Neural cell (in vitro differentiated cells): Measurements from ENCODE around the gene NLRP12. TPM values are rescaled to one million over a fixed set of nuclear protein-coding genes. Genes with fewer than 3 reads are reported as not detected.

Experiments used
- H2AFZ ChIP-seq: fragments of 200-600, 300-800 bp; sonication (generic), shearing (Covaris generic); 2 replicates; pipeline ENCODE4 v1.6.0; 2014; ENCODE audit warnings: low read depth, mild to moderate bottlenecking, antibody characterized with exemption, low read length, moderate library complexity
- H3F3A ChIP-seq: fragments of 200-600 bp; shearing (Covaris generic); 2 replicates; pipeline ENCODE4 v1.6.1; 2016; ENCODE audit warnings: mild to moderate bottlenecking, moderate library complexity, mixed read lengths, antibody characterized with exemption, low read length; ENCODE audit not compliant: insufficient read depth, poor library complexity, severe bottlenecking
- H3K27ac ChIP-seq: fragments of 200-600, 300-800 bp; sonication (generic), shearing (Covaris generic); 2 replicates; pipeline ENCODE4 v1.5.1; 2014; ENCODE audit warnings: mild to moderate bottlenecking, low read length, moderate library complexity
- H3K27me3 ChIP-seq: fragments of 300-800, 200-600 bp; sonication (generic), shearing (Covaris generic); 2 replicates; pipeline ENCODE4 v1.6.0; 2014; ENCODE audit warnings: mild to moderate bottlenecking, low read depth, low read length, moderate library complexity; ENCODE audit not compliant: insufficient read depth
- H3K36me3 ChIP-seq: fragments of 300-800, 200-600 bp; sonication (generic), shearing (Covaris generic); 2 replicates; pipeline ENCODE4 v1.5.1; 2014; ENCODE audit warnings: mild to moderate bottlenecking, antibody characterized with exemption, low read length, moderate library complexity; ENCODE audit not compliant: insufficient read depth
- H3K4me2 ChIP-seq: fragments of 300-800, 200-600 bp; sonication (generic), shearing (Covaris generic); 2 replicates; pipeline ENCODE4 v1.6.0; 2014; ENCODE audit warnings: mild to moderate bottlenecking, low read length
- H3K4me3 ChIP-seq: fragments of 300-800, 200-600 bp; sonication (generic), shearing (Covaris generic); 2 replicates; pipeline ENCODE4 v1.5.1; 2014; ENCODE audit warnings: mild to moderate bottlenecking, low read length, moderate library complexity
- H3K79me2 ChIP-seq: fragments of 200-600 bp; shearing (Covaris generic); replicated peaks from 2 replicates; pipeline ENCODE4 v1.6.0; 2014; ENCODE audit warnings: mild to moderate bottlenecking, low read length, moderate library complexity; ENCODE audit not compliant: insufficient read depth
- H3K9ac ChIP-seq: fragments of 300-800, 200-600 bp; sonication (generic), shearing (Covaris generic); 2 replicates; pipeline ENCODE4 v1.6.1; 2016; ENCODE audit warnings: mild to moderate bottlenecking, low read length, mixed read lengths
- H3K9me2 ChIP-seq: fragments of 200-600 bp; shearing (Covaris generic); 2 replicates; pipeline ENCODE4 v1.6.1; 2016; ENCODE audit warnings: mild to moderate bottlenecking, low read length, mixed read lengths; ENCODE audit not compliant: insufficient read depth
- H3K9me3 ChIP-seq: fragments of 200-600, 300-800 bp; sonication (generic), shearing (Covaris generic); 2 replicates; pipeline ENCODE4 v1.6.1; 2016; ENCODE audit warnings: mild to moderate bottlenecking, mixed run types, low read length, moderate library complexity, mixed read lengths
- H4K20me1 ChIP-seq: fragments of 200-600 bp; shearing (Covaris generic); 2 replicates; pipeline ENCODE4 v1.6.1; 2016; ENCODE audit warnings: mild to moderate bottlenecking, mixed run types; ENCODE audit not compliant: insufficient read depth
- EP300 ChIP-seq: fragments of 450-650 bp; conservative IDR thresholded peaks from 2 replicates; pipeline ENCODE4 v1.6.1; 2014; ENCODE audit warnings: antibody characterized with exemption, mild to moderate bottlenecking, moderate library complexity; ENCODE audit not compliant: poor library complexity, severe bottlenecking
- MXI1 ChIP-seq: fragments of 450-650 bp; conservative IDR thresholded peaks from 2 replicates; pipeline ENCODE4 v1.6.1; 2014; ENCODE audit warnings: antibody characterized with exemption, mild to moderate bottlenecking; ENCODE audit not compliant: poor library complexity, severe bottlenecking
- POLR2AphosphoS5 ChIP-seq: IDR thresholded peaks from 2 replicates; pipeline ENCODE4 v1.6.1; 2012
- RAD21 ChIP-seq: fragments of 450-650 bp; conservative IDR thresholded peaks from 2 replicates; pipeline ENCODE4 v1.6.1; 2014; ENCODE audit warnings: antibody characterized with exemption, mild to moderate bottlenecking, moderate library complexity
- REST ChIP-seq: IDR thresholded peaks from 2 replicates; pipeline ENCODE4 v1.6.1; 2012; ENCODE audit warnings: borderline replicate concordance
- SMC3 ChIP-seq: fragments of 450-650 bp; conservative IDR thresholded peaks from 2 replicates; pipeline ENCODE4 v1.6.1; 2014; ENCODE audit warnings: antibody characterized with exemption, mild to moderate bottlenecking, moderate library complexity; ENCODE audit not compliant: poor library complexity
- TAF1 ChIP-seq: IDR thresholded peaks from 2 replicates; pipeline ENCODE4 v1.6.1; 2012; ENCODE audit warnings: low read depth
- polyA plus RNA-seq: library from polyadenylated mRNA; depleted of rRNA; stranded (reverse); fragments of >200 nt; gene quantifications from 2 replicates; pipeline ENCODE4 v1.2.3, GENCODE V29; 2014

NLRP12 gene
- polyA plus RNA-seq, 1 donor from 2014 or later, result not detected

- Histone ChIP-seq H4K20me1 (peaks cover 14% of the 10 kb centered on the region), H3K36me3 (no peaks in the 10 kb centered on the region), H2AFZ (no peak overlapping the region), H3F3A (no peaks in the 10 kb centered on the region), H3K4me3 (peak overlapping the region; percentile 88), H3K4me2 (peak overlapping the region; percentile 97), H3K9me3 (no peaks in the 10 kb centered on the region), H3K27ac (peak overlapping the region; percentile 85), H3K9ac (peak overlapping the region; percentile 83), H3K9me2 (no peaks in the 10 kb centered on the region), H3K79me2 (peaks cover 11% of the 10 kb centered on the region), H3K27me3 (no peaks in the 10 kb centered on the region)
- TF ChIP-seq MXI1, result peak; percentile 46
- TF ChIP-seq REST, result peak; percentile 22
- TF ChIP-seq RAD21, result no peak
- TF ChIP-seq POLR2AphosphoS5, result no peak
- TF ChIP-seq EP300, result peak; percentile 38
Measured at GRCh38 chr19:53868892-53869804, 45.0 kb upstream of the NLRP12 start.

GRCh38 chr19:53868091-53868891 is 44.2 kb upstream of the NLRP12 start:
- Histone ChIP-seq H3F3A (no peaks in the 10 kb centered on the region), H3K9me3 (no peaks in the 10 kb centered on the region), H3K9me2 (no peaks in the 10 kb centered on the region), H4K20me1 (peaks cover 14% of the 10 kb centered on the region), H3K4me3 (peak overlapping the region; percentile 88), H3K36me3 (no peaks in the 10 kb centered on the region), H3K4me2 (peak overlapping the region; percentile 97), H2AFZ (no peak overlapping the region), H3K79me2 (peaks cover 11% of the 10 kb centered on the region), H3K27me3 (no peaks in the 10 kb centered on the region), H3K27ac (peak overlapping the region; percentile 85), H3K9ac (peak overlapping the region; percentile 83)
- TF ChIP-seq SMC3 (no peak), RAD21 (no peak), EP300 (no peak), TAF1 (no peak), REST (no peak)
